ENCODE results near the gene MAP1LC3A. TPM values are rescaled to one million over a fixed set of nuclear protein-coding genes. Genes with fewer than 3 reads are reported as not detected.

Gene MAP1LC3A
- total RNA-seq, 2 donors from 2014 or later = 76.7 to 85.7 TPM

- intact Hi-C loops (cut with DNase I) = no loop called here
- no peak for DNase-seq
- no peak for ATAC-seq
Observed at GRCh38 chr20:34526466-34526865, 32.1 kb upstream of the MAP1LC3A start.

GRCh38 chr20:34527016-34527415 is 31.5 kb upstream of the MAP1LC3A start:
- ATAC-seq (no peak), DNase-seq (no peak)
- intact Hi-C loops (cut with DNase I) = no loop called here

GRCh38 chr20:34528921-34529297 is 29.6 kb upstream of the MAP1LC3A start:
- intact Hi-C loops (cut with DNase I) = no loop called here
- DNase-seq (peak; percentile 55), ATAC-seq (no peak)

- ATAC-seq (no peak), DNase-seq (no peak)
- intact Hi-C loops (cut with DNase I) = no loop called here
Observed at GRCh38 chr20:34529742-34530141, 28.8 kb upstream of the MAP1LC3A start.

GRCh38 chr20:34530342-34530741 is 28.2 kb upstream of the MAP1LC3A start:
- ATAC-seq (no peak), DNase-seq (no peak)
- intact Hi-C loops (cut with DNase I) = no loop called here

- ATAC-seq (no peak), DNase-seq (no peak)
- intact Hi-C loops (cut with DNase I) = no loop called here
Observed at GRCh38 chr20:34531608-34532265, 26.8 kb upstream of the MAP1LC3A start.

- DNase-seq (no peak), ATAC-seq (no peak)
- intact Hi-C loops (cut with DNase I) = no loop called here
Observed at GRCh38 chr20:34532320-34532719, 26.2 kb upstream of the MAP1LC3A start.

- DNase-seq (no peak), ATAC-seq (no peak)
- intact Hi-C loops (cut with DNase I) = no loop called here
Observed at GRCh38 chr20:34532756-34533155, 25.8 kb upstream of the MAP1LC3A start.

GRCh38 chr20:34534391-34535165 is 23.9 kb upstream of the MAP1LC3A start:
- ATAC-seq = no peak
- intact Hi-C loops (cut with DNase I) = no loop called here
- DNase-seq = no peak

- ATAC-seq = no peak
- intact Hi-C loops (cut with DNase I) = no loop called here
Observed at GRCh38 chr20:34535301-34535840, 23.1 kb upstream of the MAP1LC3A start.

GRCh38 chr20:34535857-34536256 is 22.7 kb upstream of the MAP1LC3A start:
- no peak for ATAC-seq
- no peak for DNase-seq
- intact Hi-C loops (cut with DNase I) = no loop called here

More at GRCh38 chr20:34535301-34535840, 23.1 kb upstream of the MAP1LC3A start:
- no peak for DNase-seq

- ATAC-seq (peak; percentile 51 to 66), DNase-seq (peak; percentile 59)
- intact Hi-C loops (cut with DNase I) = no loop called here
Observed at GRCh38 chr20:34536798-34537394, 21.6 kb upstream of the MAP1LC3A start.

GRCh38 chr20:34537651-34538050 is 20.9 kb upstream of the MAP1LC3A start:
- intact Hi-C loops (cut with DNase I) = no loop called here
- ATAC-seq (peak in 1 of 2 donors; percentile 5), DNase-seq (no peak)

GRCh38 chr20:34538671-34539123 is 19.8 kb upstream of the MAP1LC3A start:
- intact Hi-C loops (cut with DNase I) = no loop called here

GRCh38 chr20:34539756-34540155 is 18.8 kb upstream of the MAP1LC3A start:
- DNase-seq (no peak), ATAC-seq (no peak)
- intact Hi-C loops (cut with DNase I) = no loop called here

More at GRCh38 chr20:34538671-34539123, 19.8 kb upstream of the MAP1LC3A start:
- ATAC-seq (peak; percentile 42 to 62), DNase-seq (peak; percentile 57)

- no peak for DNase-seq
- intact Hi-C loops (cut with DNase I) = no loop called here
- no peak for ATAC-seq
Observed at GRCh38 chr20:34540596-34541263, 17.8 kb upstream of the MAP1LC3A start.

GRCh38 chr20:34541264-34541901 is 17.1 kb upstream of the MAP1LC3A start:
- ATAC-seq (no peak), DNase-seq (no peak)
- intact Hi-C loops (cut with DNase I) = no loop called here

GRCh38 chr20:34541917-34542316 is 16.6 kb upstream of the MAP1LC3A start:
- no peak for DNase-seq

GRCh38 chr20:34542439-34542838 is 16.1 kb upstream of the MAP1LC3A start:
- intact Hi-C loops (cut with DNase I) = no loop called here
- DNase-seq (no peak), ATAC-seq (no peak)

More at GRCh38 chr20:34541917-34542316, 16.6 kb upstream of the MAP1LC3A start:
- ATAC-seq = no peak
- intact Hi-C loops (cut with DNase I) = no loop called here

All from left cardiac atrium (tissue), 4 donors.